Sigmoid colon (tissue), 7 donors: ENCODE measurements around the gene TXNDC11. TPM values are rescaled to one million over a fixed set of nuclear protein-coding genes. Genes with fewer than 3 reads are reported as not detected.

ENCODE experiments used
- DNase-seq: peaks from one replicate; pipeline ENCODE4 v3.0.0-alpha.2; 2019
- H3K27ac ChIP-seq, 4 donors: fragments of 200-600 bp; sonication (generic); one replicate each; pipeline ENCODE4 v1.5.1; 2016 to 2019; ENCODE audit warnings: mild to moderate bottlenecking in 1 of 4
- H3K27me3 ChIP-seq, 3 donors: fragments of 200-600 bp; sonication (generic); one replicate each; pipeline ENCODE4 v1.5.1; 2019; ENCODE audit warnings: mild to moderate bottlenecking in 1 of 3
- H3K36me3 ChIP-seq, 4 donors: fragments of 200-600 bp; sonication (generic); one replicate each; pipeline ENCODE4 v1.5.1; 2016 to 2019
- H3K4me1 ChIP-seq, 4 donors: fragments of 200-600 bp; sonication (generic); one replicate each; pipeline ENCODE4 v1.5.1; 2017 to 2019
- H3K4me3 ChIP-seq, 4 donors: fragments of 200-600 bp; sonication (generic); one replicate each; pipeline ENCODE4 v1.5.1; 2017 to 2019; ENCODE audit warnings: mild to moderate bottlenecking in 2 of 4, moderate library complexity in 1 of 4
- H3K9me3 ChIP-seq, 4 donors: fragments of 200-600 bp in 3 of 4; sonication (generic) in 3 of 4; one replicate each; pipeline versions ENCODE4 v1.5.1 to v1.6.1; 2013 to 2019
- EP300 ChIP-seq, 4 donors: sonication (generic); formaldehyde crosslinking; IDR thresholded peaks; one replicate each; pipeline ENCODE4 v1.6.1; 2017; ENCODE audit warnings: antibody characterized with exemption in 4 of 4
- POLR2A ChIP-seq, 2 donors: fragments of 450-650 bp; IDR thresholded peaks; one replicate each; pipeline ENCODE4 v1.6.1; 2016; ENCODE audit warnings: antibody characterized with exemption in 2 of 2, mild to moderate bottlenecking in 2 of 2, moderate library complexity in 2 of 2
- POLR2AphosphoS5 ChIP-seq, 4 donors: sonication (generic); formaldehyde crosslinking; IDR thresholded peaks; one replicate each; pipeline ENCODE4 v1.6.1; 2017; ENCODE audit warnings: antibody characterized with exemption in 4 of 4
- WGBS, 2 donors: extraction: QIAGEN DNeasy Blood & Tissue Kit; methylation state at CpG; one replicate each; pipeline ENCODE4 v1.1.7; 2013; 5-methylcytosine and 5-hydroxymethylcytosine counted together
- intact Hi-C: fragments of 100-400 bp; cut with DNase I; formaldehyde crosslinking; loops from one replicate; pipeline ENCODE4 v1.15.1; 2023
- polyA plus RNA-seq, 3 donors: library from polyadenylated mRNA; stranded (reverse); fragments of 200-250 nt; gene quantifications; one replicate each; pipeline ENCODE4 v1.2.3, GENCODE V29; 2013
- total RNA-seq, 4 donors: library from RNA; depleted of rRNA; stranded (reverse); fragments of >200 nt; gene quantifications; one replicate each; pipeline ENCODE4 v1.1.0, GENCODE V29; 2016
- TF ChIP-seq, protein P1 (sequence below), 4 experiments: fragments of 450-650 bp in 3 of 4; fragments of 200-600 bp in 1 of 4; IDR thresholded peaks; one replicate each; pipeline ENCODE4 v1.5.1; 2016 to 2019; ENCODE audit warnings: antibody characterized with exemption in 4 of 4, mild to moderate bottlenecking in 3 of 4, moderate library complexity in 2 of 4
- donor health status: healthy with polysubstance abuse.
- donor health status: Bipolar disorder and iron deficiency.
- donor health status: healthy.

Gene TXNDC11
- total and polyA plus RNA-seq, 7 donors = 25.3 to 54.0 (median 34.9) TPM

GRCh38 chr16:11670171-11671131 lies 72.2 kb downstream of the TXNDC11 start:
- no peaks in the 10 kb centered on the region for H3K9me3 ChIP-seq
- 59 to 80% methylated on average over 27 of the region's 27 CpGs for WGBS, 2 donors
- TF ChIP-seq POLR2AphosphoS5 (IDR thresholded peaks at IDR 0.05) (no peak), POLR2A (IDR thresholded peaks at IDR 0.05) (no peak), EP300 (IDR thresholded peaks at IDR 0.05) (no peak)
- TF ChIP-seq, protein P1, sequence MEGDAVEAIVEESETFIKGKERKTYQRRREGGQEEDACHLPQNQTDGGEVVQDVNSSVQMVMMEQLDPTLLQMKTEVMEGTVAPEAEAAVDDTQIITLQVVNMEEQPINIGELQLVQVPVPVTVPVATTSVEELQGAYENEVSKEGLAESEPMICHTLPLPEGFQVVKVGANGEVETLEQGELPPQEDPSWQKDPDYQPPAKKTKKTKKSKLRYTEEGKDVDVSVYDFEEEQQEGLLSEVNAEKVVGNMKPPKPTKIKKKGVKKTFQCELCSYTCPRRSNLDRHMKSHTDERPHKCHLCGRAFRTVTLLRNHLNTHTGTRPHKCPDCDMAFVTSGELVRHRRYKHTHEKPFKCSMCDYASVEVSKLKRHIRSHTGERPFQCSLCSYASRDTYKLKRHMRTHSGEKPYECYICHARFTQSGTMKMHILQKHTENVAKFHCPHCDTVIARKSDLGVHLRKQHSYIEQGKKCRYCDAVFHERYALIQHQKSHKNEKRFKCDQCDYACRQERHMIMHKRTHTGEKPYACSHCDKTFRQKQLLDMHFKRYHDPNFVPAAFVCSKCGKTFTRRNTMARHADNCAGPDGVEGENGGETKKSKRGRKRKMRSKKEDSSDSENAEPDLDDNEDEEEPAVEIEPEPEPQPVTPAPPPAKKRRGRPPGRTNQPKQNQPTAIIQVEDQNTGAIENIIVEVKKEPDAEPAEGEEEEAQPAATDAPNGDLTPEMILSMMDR (IDR thresholded peaks at IDR 0.05) = no peak
- no peak for DNase-seq
- H3K4me1 ChIP-seq = peaks cover 0 to 72% (median 65%) of the 10 kb centered on the region in 4 donors
- H3K27me3 ChIP-seq = no peaks in the 10 kb centered on the region
- H3K27ac ChIP-seq = peak overlapping the region; percentile 74 to 84 (median 78)
- H3K4me3 ChIP-seq = peak overlapping the region in 3 of 4 donors; percentile 97 to 100 (median 99)
- H3K36me3 ChIP-seq = no peaks in the 10 kb centered on the region
- intact Hi-C loops = loop anchor here (5.0 to 10.0 kb wide), 2 partner anchors 42 to 124 kb away; partner anchors contain the start of gene ZC3H7A

- TF ChIP-seq, protein P1 (IDR thresholded peaks at IDR 0.05) = no peak
- TF ChIP-seq POLR2A (IDR thresholded peaks at IDR 0.05) (no peak), POLR2AphosphoS5 (IDR thresholded peaks at IDR 0.05) (peak in 1 of 4 donors; percentile 25)
- 42 to 55% methylated on average over 22 of the region's 22 CpGs for WGBS, 2 donors
- Histone ChIP-seq H3K36me3 (no peaks in the 10 kb centered on the region), H3K4me3 (peak overlapping the region; percentile 54 to 100 (median 98)), H3K9me3 (no peaks in the 10 kb centered on the region), H3K4me1 (peaks cover 0 to 63% (median 60%) of the 10 kb centered on the region in 4 donors), H3K27me3 (no peaks in the 10 kb centered on the region), H3K27ac (peak overlapping the region; percentile 74 to 84 (median 78))
- intact Hi-C loops = loop anchor here (5.0 to 10.0 kb wide), 4 partner anchors 43 to 705 kb away; partner anchors contain the start of genes TXNDC11 and ZC3H7A
- no peak for DNase-seq
Observed at GRCh38 chr16:11669380-11670146, 73.1 kb downstream of the TXNDC11 start.

GRCh38 chr16:11668623-11669379 lies 73.9 kb downstream of the TXNDC11 start:
- WGBS, 2 donors = 1% methylated on average over 97 of the region's 97 CpGs
- Histone ChIP-seq H3K27me3 (no peaks in the 10 kb centered on the region), H3K4me1 (peaks cover 0 to 56% (median 52%) of the 10 kb centered on the region in 4 donors), H3K27ac (peak overlapping the region; percentile 74 to 84 (median 78)), H3K9me3 (no peaks in the 10 kb centered on the region), H3K4me3 (peak overlapping the region; percentile 54 to 100 (median 98)), H3K36me3 (no peaks in the 10 kb centered on the region)
- intact Hi-C loops = loop anchor here (5.0 to 10.0 kb wide), 2 partner anchors 74 to 704 kb away; partner anchors contain the start of gene TXNDC11
- no peak for DNase-seq
- TF ChIP-seq POLR2AphosphoS5 (IDR thresholded peaks at IDR 0.05) (no peak), POLR2A (IDR thresholded peaks at IDR 0.05) (no peak), EP300 (IDR thresholded peaks at IDR 0.05) (no peak)
- TF ChIP-seq, protein P1 (IDR thresholded peaks at IDR 0.05) = no peak
